Hippocampal formation (tissue), 2 donors: ENCODE measurements around the gene KLHL29.

Experiments used
- DNase-seq, 2 donors: peaks; one replicate each; lab custom pipeline; 2025; lab: John Stamatoyannopoulos, UW

Gene KLHL29

DNA sequence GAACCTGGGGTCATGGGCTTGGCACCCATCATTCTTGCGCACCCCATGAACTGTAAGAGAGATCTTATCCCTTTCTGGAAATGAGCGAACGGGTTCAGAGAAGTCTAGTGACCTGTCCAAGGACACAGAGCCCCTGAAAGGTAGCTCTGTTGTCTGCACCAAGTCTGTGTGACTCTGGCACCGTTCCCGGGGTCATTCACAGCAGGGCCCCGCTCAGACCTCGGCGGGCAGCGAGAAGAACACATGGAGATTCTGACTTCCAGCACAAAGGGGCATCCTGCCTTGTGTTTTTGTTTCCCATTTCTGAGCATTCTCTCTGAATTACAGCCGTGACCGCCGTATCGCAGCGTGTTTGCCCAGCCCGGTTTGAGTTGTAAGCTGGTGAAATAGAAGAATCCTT is 231.7 kb downstream of the KLHL29 start:
- DNase-seq, result no peak

DNA sequence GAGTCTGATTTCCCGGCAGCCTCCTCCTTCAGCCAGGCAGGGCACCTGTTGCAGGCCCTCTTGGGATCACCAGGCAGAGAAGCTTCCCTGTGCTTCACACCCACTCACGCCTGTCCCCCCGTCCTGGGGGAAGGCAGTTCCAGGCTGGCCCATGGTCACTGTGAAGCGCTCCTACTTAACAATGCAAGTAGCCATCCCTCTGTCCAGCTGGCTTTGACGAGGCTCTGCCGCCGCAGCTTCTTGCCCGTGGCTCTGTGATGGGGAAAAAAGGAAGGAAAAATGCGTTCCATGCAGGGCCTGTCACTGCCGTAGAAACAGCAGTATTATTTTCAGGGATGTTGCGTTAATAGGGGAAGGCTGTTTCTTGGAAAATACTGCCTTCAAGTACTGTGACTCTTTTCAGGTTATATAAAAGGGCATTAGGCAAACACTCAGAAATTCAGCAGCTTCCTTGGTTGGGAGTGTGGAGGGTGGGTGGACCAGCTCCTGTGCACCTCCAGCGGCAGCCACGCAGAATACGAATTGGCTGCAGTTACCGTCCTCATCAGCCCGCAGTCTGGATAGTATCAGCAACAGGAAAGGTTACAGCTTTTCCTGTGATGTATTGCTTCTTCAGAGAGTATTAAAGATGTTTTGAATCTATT is 232.3 kb downstream of the KLHL29 start:
- peak; percentile 31 to 49 for DNase-seq

DNA sequence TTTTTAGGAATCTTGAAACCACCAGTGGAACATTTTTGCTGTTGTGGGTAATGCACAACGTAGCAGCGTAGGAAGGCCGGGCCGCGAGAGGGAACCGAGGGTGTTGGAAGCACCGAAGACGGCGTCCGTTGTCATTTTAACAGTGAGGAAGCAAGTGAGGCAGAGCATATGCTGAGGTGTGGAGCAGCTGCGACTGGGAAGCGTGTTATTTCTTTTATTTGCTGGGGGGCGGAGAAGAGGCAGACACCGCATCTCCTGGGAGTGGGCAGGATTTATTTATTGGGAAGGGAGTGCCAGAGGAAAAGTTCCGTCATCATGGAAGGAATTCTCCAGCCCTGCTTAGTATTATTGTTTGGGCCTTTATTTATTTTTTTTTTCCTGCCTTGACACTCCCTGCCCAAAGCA is 232.8 kb downstream of the KLHL29 start:
- peak in 1 of 2 donors; percentile 40 for DNase-seq

DNA sequence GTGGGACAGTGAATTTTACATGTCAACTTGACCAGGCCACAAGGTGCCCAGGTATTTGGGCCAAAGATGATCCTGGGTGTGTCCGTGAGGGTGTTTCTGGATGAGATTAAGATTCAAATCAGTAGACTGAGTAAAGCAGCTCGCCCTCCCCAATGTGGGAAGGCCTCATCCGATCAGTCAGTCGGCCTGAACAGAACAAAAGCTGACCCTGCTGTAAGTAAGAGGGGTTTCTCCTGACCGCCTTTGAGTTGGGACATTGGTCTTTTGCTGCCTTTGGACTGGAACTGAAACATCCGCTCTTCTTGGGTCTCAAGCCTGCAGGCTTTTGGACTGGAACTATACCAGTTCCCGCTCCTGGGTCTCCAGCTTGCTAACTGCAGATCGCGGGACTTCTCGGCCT is 233.3 kb downstream of the KLHL29 start:
- no peak for DNase-seq

DNA sequence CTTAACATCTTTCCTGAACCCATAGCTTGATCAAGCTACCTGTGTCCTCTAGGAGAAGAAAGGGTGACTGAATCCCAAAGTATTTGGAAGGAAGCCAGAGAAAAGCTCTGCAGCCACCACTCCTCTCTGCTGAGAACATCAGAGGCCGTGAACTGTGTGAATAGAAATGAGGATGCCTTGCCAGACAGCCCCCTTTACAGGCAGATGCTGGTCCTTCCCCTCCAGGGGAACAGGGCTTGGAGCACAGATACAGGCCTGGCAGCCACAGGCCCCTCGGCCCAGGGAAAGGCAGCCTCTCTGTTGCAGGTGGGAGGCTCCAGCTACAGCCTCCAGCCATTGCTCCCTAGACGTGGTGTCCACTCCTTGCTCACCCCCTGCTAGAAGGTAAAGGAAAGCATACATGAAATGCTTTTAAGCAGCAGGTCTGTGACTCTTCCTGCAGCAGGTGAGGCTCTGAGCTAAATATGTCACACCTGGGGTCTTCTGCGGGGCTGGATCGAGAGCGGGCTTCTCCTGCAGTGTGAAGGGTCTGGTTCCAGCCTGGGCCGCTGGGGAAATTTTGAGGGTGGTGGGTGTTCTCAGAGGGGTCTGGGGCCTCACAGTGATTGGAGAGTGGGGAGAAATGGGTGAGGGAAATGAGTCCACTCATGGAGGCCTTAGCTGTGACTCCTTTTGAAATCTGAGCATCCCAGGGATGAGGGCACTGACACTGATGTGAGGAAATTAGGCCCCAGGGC is 234.0 kb downstream of the KLHL29 start:
- no peak for DNase-seq

DNA sequence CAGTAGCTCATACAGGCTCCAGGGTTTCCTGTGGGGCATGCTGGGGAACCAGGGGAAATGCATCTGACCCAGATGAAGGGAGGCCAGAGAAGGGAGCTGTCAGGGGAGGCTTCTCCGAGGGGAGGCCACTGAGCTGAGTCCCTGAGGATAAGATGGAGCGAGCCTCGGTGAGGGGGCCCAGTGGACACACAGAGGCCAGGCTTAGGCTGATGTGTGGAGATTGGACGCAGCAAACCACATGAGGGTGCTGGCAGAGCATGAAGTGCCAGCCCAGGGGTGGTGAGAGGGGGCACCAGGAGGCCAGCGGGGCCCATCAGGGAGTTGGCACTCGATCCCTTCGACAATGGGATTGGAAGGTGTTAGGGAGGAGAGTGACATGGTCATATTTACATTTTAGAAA is 235.0 kb downstream of the KLHL29 start:
- DNase-seq, result no peak

DNA sequence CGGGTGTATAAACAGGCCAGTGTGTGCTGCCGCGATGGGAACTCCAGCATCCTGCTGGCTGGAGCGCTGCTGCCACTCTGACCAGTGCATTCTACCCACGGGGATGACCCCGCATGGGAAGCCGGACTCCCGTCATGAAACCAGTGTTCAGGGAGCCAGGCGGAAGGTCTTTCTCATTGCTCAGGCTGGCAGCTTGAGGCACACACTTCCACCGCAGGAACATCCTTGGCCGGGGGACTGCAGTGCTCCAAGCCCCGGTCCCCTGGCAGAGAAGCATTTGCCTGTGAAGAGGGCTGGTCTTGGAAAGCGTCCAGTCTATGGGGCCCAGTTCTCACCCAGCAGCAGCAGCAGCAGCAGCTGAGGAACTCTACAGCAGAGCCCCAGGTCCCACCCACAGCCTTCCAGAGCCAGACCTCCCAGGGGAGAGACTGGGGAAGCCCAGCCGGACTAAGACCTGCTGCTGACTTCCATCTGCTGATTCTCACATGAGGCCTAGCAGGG is 235.9 kb downstream of the KLHL29 start:
- no peak for DNase-seq

DNA sequence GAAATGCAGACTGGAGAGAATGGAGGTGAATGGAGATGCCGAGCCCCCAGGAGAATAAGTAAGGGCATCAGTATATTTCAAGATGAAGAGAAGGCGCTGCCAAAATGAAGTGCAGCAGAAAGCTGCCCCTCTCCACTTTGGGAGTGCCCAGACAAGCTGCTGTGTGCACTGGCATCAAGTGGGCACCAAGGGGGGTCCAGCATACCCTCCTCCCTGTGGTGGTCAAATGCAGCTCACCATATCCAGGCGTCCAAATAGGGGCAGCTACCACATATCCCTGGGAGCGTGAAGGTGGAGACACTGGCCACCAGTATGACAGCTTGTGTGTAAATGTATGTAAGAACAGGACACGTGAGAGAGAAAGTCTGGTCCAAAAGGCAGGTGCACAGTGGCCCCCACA is 236.6 kb downstream of the KLHL29 start:
- no peak for DNase-seq

DNA sequence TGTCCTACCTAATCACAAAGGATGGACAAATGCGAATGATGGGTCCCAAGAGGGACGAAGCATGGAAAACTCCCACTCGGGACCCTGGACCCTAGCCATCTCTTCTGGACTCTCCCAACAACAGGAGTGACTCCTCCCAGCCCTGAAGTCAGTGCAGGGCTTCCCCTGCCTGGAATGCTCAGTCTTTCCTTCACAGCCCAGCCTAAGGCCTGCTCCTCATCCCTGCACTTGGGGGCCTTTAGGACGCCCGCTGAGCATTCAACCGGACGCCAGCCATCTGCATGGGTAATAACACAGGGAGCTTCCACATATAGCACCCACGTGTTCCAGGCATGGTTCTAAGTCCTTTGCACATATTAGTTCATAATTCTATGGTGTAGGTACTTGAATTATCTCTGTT is 237.5 kb downstream of the KLHL29 start:
- DNase-seq, result no peak

DNA sequence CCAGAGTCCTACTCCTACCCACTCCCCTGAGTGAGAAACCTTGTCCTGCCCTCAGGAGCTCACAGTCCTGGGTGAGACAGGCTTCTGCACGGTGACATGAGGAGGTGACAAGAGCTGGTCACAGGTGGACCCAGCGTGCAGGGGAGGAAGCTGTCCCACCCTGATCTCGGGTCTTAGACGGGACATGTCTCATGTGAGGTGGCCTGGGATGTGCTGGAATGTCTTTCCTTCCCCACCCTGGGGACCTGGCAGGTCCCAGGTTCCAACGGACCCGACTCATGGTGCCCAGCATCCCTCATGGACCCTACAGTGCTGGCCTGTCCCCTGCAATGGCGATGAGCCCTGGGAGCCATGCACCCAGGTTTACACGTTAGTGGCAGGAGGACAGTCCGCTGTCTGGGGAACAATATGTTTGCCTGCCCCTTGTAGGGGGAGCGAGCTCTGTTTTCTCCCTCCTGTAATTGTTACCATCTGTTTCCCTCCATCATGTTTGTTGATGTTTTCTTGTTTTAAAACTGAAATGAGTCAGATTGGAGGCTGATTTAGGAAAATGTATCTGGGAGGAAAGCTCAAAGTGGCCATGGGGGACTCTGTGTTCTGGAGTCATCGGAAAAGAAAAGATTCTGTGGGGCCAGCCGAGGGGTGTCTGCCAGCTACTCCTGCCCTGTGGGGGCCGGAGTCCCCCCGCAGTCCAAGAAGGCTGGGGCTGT is 238.1 kb downstream of the KLHL29 start:
- no peak for DNase-seq

DNA sequence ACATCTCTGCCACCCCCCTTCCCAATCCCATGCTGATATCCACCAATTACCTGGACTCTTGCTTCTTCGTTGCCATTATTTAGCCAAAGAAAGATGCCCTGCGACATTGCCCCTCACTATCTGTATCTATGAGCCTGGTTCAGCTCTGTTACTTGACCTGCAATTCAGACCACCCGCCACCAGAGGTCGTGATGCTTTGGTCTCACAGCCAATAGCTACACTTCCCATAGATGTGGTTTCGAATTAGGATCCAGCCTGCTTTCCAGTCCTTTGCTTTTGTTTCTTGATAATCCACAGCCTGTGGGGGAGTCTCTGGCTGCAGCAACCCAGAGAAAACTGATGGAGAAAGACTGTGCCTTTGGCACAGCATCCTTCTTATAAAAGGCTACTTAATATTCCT is 239.4 kb downstream of the KLHL29 start:
- no peak for DNase-seq

DNA sequence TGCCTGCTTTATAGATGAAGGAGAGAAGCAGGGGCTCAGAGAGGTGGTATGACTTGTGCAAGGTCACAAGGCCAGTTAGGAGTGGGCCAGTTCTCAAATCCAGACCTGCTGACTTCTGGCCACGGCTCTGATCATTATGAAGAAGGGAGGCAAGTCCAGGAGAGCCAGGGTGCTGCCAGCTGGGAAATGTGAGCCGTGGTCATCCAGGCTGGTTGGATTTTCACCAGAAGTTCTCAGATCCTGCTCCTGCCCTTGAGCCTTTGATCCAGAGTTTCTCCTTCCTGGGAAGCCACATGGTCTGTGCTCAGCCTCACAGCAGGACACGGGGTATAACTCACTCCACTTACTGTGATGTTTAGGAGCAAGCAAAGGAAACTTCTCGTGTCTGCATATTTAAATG is 239.9 kb downstream of the KLHL29 start:
- no peak for DNase-seq

DNA sequence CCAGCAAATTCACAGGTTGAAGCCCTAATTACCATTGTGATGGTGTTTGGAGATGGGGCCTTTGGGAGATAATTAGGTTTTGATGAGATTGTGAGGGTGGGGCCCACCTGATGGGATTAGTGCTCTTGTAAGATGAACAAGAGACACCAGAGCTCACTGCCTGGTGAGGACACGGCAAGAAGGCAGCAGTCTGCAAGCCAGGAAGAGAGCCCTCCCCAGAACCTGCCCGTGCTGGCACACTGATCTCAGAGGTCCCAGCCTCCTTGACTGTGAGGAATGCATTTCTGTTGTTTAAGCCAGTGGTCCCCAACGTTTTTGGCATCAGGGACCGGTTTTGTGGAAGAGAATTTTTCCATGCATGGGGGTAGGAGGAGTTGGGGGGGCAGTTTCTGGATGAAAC is 240.7 kb downstream of the KLHL29 start:
- DNase-seq, result no peak

DNA sequence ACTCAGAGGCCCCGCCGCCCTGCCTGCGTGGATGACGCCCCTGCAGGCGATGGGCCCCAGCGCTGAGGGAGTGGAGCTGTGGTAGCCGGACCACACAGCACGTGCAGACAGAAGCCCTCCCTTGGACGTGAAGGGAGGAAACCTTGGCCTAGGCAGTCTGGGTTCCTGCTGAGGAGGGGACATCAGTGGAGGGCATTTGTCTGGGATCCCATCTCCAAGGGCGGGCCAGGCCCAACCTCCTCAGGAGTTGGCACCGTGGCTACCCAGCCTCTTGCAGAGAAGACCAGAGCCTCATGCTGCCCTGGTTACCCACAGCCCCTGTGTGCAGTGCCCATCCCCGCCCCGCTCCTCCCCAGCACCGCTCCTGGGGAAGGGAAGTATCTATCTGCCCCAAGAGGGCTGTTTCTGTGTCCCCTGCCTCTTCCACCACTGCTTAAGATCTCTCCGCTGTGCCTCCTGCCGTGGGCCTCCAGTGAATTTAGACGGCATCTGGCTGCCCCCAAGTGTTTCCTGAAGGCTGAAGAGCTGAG is 241.8 kb downstream of the KLHL29 start:
- DNase-seq, result no peak

DNA sequence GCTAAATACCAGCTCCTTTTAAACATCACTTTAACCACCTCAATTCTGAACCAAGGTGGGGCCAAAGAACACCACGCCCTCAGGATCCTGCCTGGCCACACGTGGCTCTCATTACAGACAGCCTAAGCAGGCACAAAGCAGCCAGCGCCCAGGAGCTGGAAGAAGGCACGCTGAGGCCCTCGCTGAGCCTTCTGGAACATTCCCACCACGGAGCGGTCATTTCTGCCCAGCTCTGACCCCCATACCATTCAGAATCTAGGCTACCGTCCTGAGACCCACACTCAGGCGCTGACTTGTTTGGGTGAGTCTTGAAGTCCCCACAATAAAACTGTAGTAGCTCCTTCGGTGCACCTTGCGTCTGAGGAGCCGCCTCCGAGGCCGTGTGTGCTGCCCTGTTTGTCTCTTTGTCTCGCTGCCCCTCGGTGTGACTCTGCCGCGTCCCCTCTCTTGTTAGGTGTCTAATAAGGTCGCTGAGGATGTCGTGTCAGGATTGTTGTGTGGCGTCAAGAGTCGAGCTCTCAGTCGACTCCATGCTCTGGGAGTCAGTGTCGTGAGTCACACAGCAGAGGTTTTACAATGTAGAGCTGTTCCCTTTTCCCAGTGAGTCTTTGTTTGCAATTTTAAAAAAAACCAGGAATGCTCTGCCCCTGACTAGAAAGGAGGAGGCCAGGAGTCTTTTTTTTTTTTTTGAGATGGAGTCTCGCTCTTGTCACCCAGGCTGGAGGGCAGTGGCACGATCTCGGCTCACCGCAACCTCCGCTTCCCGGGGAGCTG is 242.4 kb downstream of the KLHL29 start:
- DNase-seq, result no peak

DNA sequence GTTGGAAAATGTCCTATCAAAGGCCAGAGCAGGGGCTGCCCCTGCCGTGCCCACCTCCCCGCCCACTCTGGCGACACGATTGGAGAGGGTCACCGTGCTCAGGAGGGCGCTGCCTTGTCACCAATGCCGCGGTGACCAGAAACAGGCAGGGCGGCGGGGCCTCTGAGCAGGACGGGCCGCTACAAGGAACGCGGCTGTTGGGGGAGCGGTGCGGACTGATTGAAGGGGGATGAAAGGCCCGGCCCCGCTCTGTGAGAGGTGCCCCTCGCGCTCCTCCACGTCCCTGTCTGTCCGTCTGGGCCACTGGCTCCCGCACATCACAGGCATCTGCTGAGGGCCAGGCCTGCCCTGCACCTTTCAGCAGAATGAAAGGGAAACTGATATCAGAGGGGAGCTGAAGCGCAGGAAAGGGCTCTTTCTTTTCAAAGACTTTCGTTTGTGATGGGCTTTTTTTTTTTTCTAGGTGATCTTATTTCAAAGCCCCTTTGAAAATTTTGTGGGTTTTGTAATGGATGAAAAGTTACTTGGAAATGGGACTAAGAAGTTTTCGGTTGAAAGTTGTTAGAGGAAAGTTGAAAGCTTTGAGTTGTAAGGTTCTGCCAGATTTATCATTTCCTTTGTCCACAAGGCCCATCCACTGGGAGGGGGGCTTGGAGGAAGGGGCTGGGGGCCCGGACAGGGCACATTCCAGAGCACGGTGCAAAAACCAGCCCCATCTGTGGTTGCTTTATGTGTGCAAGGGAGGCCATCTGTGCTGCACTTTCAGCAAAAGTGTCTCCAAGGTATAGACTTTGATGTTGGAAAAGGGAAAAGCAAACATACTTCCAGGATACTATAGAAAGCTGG is 244.2 kb downstream of the KLHL29 start:
- no peak for DNase-seq

DNA sequence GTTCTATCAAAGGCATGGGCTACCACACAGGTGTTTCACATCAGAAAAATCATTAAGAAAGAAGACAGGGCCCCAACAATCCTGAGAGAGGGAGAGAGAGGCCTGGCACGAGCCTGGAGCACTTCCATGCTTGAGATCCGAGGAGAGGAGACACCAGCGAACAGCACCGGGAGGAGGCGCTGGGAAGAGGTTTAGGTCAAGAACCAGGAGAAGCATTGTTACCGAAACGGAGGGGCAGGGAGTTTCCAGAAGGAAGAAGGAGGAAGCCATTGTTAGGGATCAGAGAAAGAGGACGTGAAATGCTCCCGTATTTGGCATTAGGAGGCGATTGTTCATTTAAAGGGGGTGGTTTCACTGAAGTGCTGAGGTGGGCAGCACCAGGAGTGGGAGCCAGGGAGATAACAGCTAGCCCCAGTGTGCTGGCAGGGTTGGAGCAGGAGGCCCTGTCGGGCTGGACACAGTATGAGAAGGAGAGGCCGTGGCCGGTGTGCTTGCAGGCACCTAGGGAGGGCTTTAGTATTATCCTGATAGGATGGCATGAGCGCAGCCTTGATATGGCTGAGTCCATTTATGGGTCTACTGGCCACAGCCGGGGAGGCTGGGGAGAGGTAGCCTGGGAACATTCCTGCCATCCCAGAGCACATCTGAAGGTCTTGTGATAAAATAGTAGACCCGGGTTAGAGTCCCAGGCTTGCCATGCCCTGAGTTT is 244.9 kb downstream of the KLHL29 start:
- no peak for DNase-seq

DNA sequence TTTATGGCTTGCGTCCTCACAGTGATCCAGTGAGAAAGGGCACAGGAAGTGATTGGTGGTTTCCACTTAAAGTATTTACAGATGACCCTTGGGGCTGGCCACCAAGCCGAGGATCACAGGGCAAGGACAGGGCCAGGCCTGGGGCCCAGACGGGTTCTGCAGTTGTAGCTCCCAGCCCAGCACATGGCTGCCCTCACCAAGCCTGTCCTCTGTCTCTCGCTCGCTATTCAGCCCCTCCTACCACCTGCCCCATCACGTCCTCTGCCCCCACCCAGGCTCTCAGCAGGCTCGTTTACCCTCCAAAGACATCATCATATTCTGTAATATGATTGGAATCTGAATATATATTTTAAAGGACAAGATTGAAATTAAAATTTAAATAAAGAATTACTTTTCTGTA is 246.0 kb downstream of the KLHL29 start:
- DNase-seq, result no peak

DNA sequence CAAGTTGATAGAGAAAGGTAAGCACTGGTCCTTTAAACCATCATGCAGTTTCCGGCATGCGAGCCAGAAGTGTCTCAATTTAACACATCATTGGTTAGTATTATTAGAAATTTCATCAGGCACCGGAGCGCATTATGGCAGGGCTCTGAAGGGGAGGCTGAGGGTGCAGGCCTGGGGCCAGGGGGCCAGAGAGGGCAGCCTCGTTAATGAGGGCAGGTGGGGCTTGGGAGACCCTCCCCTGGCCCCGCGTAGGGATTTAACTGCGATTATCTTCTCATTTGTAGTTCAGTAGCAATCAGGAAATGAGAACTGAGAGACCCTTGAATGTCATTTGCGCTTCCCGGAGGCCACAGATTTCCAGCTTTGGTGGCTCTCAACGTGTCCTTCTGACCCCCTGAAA is 246.4 kb downstream of the KLHL29 start:
- DNase-seq, result no peak

DNA sequence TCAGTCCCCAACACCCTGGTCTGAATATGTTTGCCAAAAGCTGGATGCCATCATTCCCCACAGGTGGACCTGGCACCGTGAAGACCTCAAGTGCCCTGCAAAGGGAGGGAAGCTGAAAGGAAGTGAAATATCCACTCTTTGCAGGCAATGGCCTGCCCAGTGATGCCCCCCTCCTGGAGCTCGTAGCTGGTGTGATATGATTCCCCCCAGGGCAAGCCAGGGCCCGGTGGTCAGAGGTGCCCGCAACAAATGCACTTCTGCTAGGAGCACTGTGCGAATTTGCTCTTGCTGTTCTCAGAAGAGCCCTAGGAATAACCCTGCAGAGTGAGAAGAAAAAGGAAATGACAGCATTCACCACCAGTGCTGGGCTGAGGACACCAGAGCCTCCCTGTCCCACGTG is 247.4 kb downstream of the KLHL29 start:
- no peak for DNase-seq
